GM13976 (cell line): ENCODE measurements around the gene OSBPL2.

Source experiments
- DNase-seq: peaks from one replicate; pipeline ENCODE4 v3.0.0; 2012; ENCODE audit warnings: low spot score
- CTCF ChIP-seq: IDR thresholded peaks from 2 replicates; pipeline ENCODE4 v1.5.1; 2012; ENCODE audit warnings: borderline replicate concordance, mild to moderate bottlenecking; ENCODE audit not compliant: insufficient read depth; ENCODE audit errors: extremely low read depth, missing control alignments, control extremely low read depth
- in situ Hi-C: fragments of 300-500 bp; cut with MboI; formaldehyde crosslinking; loops from one replicate; pipeline ENCODE4 v1.12.0; 2022; ENCODE audit warnings: low sequenced_read_pairs, mixed read lengths, inconsistent platforms; ENCODE audit not compliant: unreplicated experiment

The OSBPL2 gene

GRCh38 chr20:62309198-62309944 lies 71.0 kb downstream of the OSBPL2 start:
- in situ Hi-C loops: loop anchor here (10.0 kb wide), 1 partner anchor 75 kb away; the partner anchor contains the start of gene RPS21
- DNase-seq: no peak
- TF ChIP-seq CTCF: no peak

GRCh38 chr20:62309947-62310756 lies 71.8 kb downstream of the OSBPL2 start:
- in situ Hi-C loops: loop anchor here (10.0 kb wide), 1 partner anchor 75 kb away; the partner anchor contains the start of gene RPS21
- TF ChIP-seq CTCF: no peak

GRCh38 chr20:62310757-62311121 lies 72.4 kb downstream of the OSBPL2 start:
- TF ChIP-seq CTCF: no peak
- no peak for DNase-seq
- in situ Hi-C loops: no loop called here

More at GRCh38 chr20:62309947-62310756, 71.8 kb downstream of the OSBPL2 start:
- no peak for DNase-seq

GRCh38 chr20:62311150-62311549 lies 72.8 kb downstream of the OSBPL2 start:
- no peak for DNase-seq
- no peak for TF ChIP-seq CTCF
- in situ Hi-C loops: no loop called here

GRCh38 chr20:62311832-62312661 lies 73.7 kb downstream of the OSBPL2 start:
- in situ Hi-C loops: no loop called here
- no peak for DNase-seq
- no peak for TF ChIP-seq CTCF

- no peak for TF ChIP-seq CTCF
- in situ Hi-C loops: no loop called here
- no peak for DNase-seq
Measured at GRCh38 chr20:62312662-62312977, 74.3 kb downstream of the OSBPL2 start.
